Right forelimb (tissue), 1 donor: ENCODE results near the gene OR2T35.

ENCODE experiments used
- DNase-seq: peaks from one replicate; pipeline ENCODE4 v3.0.0-alpha.2; 2018

The OR2T35 gene

DNA sequence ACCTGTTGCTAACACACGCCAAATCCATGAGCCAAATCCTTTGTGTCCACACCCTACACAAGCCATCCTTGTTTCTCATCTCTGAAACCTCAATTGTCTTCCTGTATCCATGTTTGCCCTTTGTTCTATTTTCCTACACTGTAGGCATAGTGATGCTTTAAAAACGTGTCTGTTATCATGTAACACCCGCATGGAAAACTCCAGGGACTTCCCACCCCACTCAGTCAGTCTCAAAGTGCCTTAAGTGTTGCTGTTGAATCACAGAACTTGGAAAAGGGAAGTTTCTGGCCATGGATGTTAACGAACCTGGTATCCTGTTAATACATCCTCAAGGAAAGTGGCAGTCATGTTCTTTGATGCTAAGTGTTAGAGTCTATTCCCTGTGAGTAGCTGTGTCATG, 19.9 kb downstream of the OR2T35 start:
- no peak for DNase-seq

DNA sequence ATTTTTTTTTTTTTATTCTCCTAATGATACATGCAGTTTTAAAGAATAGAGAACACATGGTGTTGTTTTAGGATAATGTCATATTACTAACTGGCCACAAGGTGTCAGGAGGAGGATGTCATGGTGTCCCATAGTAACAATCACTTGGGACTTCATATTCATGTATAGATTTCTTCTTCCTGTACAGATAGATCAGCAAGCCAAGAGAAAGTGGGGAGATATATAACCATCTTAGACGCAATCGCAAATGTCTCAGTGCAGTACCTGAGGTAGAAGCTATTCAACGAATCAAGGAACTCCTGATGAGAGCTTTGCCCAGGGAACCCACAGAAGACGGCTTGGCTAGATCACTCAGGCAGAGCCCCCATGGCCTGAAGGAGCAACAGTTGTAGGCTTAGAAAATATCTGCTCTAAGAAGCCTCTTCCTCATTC, 22.5 kb downstream of the OR2T35 start:
- DNase-seq, result no peak

DNA sequence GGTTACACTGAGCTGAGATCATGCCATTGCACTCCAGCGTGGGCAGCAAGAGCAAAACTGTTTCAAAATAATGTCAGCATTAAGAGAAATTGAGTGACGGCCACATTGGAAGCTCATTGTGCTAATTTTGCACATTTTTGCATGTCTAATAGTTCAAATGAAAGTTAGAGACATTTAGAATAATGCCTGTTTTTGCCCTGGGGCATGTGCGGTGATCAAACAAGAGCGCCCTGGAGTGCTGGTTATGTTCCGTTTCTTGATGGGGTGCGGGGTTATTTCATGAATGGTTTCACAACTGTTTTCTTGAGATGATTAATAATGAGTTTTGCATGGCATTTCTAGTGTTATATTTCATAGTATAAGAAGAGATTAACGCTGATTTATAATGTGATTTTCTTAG, 23.3 kb downstream of the OR2T35 start:
- no peak for DNase-seq

DNA sequence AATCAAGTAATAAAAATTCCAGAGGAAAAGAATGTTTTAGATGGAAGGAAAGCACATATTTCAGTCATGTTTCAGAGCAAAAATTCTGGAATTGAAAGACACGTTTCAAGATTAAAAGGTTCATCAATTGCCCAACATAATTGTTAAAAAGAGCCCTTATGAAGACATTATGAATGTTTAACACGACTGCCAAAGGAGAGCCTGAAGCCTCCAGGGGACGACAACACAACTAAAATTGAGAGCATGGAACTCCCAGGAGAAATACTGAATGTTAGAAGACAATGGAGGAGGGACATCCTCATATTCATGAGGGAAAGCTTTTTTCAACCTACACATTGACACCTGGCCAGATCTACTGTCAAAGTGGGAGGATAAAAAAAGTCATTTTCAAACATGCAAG, 26.2 kb downstream of the OR2T35 start:
- DNase-seq, result no peak

DNA sequence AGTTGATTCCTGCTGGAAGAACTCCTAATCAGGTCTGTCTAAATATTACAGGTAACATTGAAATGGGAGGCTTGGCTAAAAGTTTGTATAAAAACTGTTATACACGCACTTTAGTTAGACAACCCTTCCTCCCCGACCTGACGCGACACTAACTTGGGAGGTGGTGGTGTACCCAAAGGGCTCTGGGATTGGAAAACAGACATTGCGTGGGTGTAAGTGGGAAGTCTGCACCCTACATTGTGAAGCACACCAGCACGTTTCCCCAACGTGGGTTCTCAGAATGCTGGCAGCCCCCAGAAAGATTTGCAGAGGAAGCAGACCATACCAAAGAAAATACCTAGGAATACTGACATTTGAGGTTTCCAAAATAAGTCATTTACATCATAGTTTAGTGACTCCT, 27.0 kb downstream of the OR2T35 start:
- DNase-seq, result no peak

DNA sequence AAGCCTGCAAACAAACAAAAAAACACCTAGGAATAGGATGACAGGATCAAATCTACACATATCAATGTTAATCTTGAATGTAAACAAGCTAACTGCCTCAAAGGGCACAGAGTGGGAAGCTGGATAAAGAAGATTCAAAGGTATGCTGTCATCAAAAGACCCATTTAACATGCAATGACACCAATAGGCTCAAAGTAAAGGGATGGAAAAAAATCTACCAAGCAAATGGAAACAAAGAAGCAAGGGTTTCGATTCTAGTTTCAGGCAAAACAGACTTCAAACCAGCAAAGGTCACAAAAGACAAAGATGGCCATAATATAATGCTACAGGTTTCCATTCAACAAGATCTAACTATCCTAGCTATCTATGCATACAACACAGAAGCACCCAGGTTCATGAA, 31.3 kb downstream of the OR2T35 start:
- DNase-seq, result no peak

DNA sequence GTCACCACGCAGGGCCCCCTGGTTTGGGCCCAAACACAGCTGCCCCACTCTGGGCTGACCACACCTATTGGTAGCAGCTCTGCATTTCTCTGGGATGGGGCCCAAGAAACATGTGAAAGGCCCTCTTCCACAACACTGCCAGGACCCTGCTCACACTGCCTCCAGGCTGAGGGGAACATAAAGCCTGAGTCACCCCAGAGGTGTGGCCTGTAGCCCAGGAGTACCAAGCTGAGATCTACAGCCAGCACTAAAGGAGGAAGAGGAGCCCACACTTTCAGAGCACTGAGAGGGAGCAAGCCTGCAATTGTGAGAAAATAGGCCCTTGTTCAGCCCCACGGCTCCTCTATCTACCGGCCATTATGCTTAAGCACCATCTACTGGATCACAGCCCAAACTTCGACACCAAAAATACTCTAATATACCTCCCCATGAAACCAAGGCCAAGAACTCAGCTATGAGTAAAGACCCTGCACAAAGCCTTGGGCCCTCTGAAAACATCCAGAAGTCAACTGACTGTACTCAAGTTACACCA, 33.1 kb downstream of the OR2T35 start:
- DNase-seq, result no peak

DNA sequence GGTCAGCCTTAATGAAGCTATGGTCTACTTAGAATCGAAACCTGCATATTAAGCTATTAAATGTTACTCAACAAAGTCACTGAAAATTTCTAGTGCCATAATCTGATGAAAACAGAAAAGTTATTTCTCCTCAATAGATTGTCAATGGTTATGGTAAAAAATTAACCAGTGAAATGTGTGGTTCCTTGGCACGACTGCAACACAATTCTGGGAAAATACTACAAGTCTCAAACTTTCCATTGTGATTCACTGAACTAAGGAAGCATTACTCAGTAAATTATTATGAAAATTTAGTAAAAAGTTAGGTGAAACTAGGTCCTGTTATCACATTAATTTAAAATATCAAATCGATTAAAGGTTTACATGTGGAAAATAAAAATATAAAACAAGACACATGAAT, 34.8 kb downstream of the OR2T35 start:
- DNase-seq, result no peak

DNA sequence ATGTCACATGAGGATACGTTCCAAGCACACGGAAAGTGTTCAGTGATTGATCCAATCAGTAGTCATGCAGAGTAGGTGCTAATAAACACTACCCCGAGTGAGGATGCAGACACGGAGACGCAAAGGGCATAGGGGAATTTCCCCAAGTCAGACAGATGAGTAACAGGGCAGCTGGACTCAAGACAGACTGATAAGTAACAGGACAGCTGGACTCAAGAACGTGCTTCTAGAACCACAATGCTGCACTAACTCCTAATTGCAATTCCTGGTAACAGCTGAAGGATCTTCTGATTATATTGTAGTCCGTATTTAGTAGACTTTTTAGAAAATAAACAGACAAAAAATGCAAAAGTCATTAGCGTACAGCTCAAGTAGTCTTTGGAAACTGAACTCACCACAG, 45.7 kb downstream of the OR2T35 start:
- no peak for DNase-seq

DNA sequence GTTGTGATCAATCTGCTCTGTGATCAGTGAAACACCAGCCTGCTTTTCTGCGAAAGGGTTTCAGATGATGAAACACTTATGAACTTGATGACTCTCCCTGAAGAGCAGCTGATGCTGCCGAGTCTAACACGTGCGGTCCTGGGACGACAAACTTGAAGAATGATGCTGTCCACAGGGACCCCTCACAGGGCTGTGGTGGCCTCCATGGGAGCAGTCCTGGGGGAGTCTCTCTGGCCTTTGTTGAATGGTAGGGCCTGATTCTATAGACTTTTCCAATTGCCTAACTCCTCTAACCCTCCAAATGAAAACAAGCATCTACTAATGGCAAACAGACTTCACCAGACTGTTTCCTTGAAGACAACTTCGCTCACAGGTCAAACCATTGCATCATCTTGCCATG, 47.5 kb downstream of the OR2T35 start, which contains the start of gene OR2T10:
OR2T10 (minus strand) TSS at position 112 of the 400 bp plus-strand sequence. CDS start 3,932 bp downstream, outside the sequence.
- no peak for DNase-seq

DNA sequence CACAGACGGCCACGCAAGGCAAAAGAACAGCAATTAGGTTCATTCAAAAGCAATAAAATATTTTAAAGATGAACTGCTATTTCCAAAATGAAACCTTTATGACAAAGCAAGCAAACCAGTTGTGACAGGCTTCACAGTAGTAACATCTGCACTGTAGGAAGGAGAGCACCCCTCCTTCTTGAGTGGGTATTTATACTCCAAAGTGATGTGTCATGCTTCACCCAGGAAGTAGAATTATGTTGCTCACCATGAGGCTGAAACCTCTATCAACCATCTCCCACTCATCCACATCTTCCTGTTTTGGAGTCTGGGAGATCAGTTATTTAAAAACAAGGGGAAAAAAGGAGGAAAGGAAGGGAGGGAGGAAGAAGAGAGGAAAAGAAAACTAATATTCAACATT, 48.5 kb downstream of the OR2T35 start:
- no peak for DNase-seq

DNA sequence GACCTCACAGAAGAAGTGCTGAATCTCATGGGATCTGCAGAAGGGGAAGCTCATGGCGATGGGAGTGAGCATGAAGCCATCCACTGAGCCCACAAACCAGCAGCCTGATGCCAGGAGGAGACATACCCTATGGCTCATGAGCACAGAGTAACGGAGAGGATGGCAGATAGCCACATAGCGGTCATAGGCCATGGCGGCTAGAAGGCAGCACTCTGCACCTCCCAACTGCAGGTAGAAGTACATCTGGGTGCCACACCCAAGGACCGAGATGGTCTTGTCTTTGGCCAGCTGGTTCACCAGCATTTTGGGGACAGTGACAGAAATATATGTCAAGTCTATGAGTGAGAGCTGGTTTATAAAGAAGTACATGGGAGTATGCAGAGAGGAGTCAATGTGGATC, 51.9 kb downstream of the OR2T35 start:
- no peak for DNase-seq

DNA sequence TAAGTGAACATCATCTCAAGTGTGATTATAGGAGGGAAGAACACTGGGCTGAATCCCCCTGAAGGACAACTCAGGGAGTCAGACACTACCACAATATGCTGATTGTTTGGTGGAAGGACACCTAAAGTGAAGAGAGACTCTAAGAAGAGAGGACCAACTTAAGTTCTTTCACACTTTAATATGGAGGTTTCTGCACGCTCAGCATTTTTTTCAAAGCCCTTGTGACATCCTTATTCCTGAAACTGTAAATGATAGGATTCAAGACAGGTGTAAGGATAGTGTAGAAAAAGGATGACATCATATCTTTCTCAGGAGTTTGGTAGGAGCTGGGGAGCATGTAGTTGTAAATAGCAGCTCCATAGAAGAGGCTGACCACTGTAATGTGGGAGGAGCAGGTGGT, 52.4 kb downstream of the OR2T35 start:
- no peak for DNase-seq

DNA sequence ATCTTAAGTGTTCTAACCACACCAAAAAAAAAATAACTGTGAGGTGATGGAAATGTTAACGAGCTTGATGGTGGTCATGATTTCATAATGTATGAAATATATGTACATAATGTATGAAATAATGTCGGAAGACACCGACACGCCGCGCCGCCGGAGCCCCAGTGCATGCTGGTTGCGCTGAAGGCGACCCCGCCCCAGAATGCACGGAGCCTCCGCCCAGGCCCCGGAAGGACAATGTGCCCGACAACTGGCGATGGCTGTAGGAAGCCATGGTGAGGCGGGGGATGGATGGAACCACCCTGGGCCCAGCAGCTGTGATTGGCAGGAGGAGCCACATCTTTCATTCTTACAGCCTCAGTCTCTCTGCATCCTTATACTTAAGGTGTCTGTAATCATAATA, 55.0 kb downstream of the OR2T35 start:
- DNase-seq, result no peak

DNA sequence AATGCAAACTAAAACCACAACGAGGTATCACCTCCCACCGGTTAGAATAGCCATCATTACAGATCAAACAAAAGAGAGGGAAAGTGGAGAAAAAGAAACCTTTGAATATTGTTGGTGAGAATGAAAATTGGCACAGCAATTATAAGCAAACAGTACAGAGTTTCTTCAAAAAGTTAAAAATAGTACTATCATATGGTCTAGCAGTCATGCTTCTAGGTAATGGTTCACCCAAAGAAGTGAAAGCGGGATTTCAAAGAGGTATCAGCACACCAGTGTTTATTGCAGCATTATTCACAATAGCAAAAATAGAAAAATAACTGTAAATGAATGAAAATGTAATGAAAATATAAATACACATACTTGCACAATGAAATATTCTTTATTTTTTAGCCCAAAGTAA, 55.7 kb downstream of the OR2T35 start:
- no peak for DNase-seq
